ENCODE results near the gene LRRC43.

Gene LRRC43

GRCh38 chr12:122226366-122227125 lies 43.6 kb downstream of the LRRC43 start:
- DNase-seq (ENCODE audit: low read depth), result no peak

GRCh38 chr12:122227341-122227740 lies 44.4 kb downstream of the LRRC43 start:
- no peak for DNase-seq (ENCODE audit: low read depth)

GRCh38 chr12:122228092-122228491 lies 45.2 kb downstream of the LRRC43 start:
- DNase-seq (ENCODE audit: low read depth), result no peak

GRCh38 chr12:122230798-122231197 lies 47.9 kb downstream of the LRRC43 start:
- no peak for DNase-seq (ENCODE audit: low read depth)

DNA sequence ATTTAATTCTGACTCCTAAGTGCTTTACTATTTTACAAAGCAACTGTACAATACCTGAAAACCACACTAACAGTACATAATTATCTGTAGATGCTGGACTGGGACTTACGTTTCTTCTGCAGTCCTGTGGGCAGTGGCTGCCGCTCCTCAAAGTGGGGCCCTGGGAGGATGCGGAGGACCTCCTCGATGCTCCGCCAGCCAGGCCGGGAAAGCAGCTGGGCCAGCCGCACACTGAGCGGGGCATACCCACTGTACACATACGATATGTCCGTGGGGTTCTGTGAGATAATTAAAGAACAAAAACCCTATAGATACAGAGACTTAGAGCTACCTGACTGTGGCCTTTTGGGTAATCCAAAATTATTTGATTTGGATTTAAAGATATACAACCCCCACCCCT lies 49.8 kb downstream of the LRRC43 start:
- no peak for DNase-seq (ENCODE audit: low read depth)

DNA sequence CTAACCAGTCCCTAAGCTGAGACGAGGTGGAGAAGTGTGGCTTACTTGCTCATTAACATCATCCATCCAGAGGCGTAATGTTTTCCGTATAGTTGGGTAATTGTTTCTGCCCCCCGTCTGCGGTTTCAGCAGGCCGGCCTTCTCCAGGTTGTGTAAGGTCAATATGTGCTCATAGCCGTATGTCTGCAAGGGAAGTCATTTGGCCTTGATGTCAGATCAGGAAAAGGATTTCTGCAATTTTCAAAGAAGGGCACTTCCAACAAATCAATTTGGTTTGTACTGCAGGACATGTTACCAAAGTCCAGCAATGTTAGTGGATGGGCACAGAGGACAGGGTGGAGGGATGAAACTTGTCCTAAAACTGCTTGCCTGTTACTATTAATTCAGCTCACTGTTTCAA lies 52.8 kb downstream of the LRRC43 start:
- DNase-seq (ENCODE audit: low read depth), result no peak

- DNase-seq (ENCODE audit: low read depth), result no peak
Observed at GRCh38 chr12:122238861-122239260, 55.9 kb downstream of the LRRC43 start.

DNA sequence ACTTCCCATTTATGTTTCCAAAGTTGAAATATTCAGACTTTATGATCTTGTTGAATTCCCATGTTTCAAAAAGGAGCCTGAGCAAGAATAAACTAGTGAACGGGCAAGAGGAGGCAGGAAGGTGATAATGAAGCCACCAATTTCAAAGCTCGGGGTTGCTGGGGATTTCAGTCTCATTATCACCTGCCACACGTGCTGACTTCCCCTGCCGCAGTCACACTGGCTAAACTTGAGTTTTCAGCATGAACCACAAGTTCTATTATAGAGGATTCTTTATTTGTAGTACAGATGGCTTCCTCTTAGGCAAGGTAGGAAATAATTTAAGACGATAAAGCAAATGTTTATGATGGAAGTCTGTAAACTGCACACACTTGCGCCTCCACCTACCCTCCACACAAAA lies 61.0 kb downstream of the LRRC43 start:
- no peak for DNase-seq (ENCODE audit: low read depth)

DNA sequence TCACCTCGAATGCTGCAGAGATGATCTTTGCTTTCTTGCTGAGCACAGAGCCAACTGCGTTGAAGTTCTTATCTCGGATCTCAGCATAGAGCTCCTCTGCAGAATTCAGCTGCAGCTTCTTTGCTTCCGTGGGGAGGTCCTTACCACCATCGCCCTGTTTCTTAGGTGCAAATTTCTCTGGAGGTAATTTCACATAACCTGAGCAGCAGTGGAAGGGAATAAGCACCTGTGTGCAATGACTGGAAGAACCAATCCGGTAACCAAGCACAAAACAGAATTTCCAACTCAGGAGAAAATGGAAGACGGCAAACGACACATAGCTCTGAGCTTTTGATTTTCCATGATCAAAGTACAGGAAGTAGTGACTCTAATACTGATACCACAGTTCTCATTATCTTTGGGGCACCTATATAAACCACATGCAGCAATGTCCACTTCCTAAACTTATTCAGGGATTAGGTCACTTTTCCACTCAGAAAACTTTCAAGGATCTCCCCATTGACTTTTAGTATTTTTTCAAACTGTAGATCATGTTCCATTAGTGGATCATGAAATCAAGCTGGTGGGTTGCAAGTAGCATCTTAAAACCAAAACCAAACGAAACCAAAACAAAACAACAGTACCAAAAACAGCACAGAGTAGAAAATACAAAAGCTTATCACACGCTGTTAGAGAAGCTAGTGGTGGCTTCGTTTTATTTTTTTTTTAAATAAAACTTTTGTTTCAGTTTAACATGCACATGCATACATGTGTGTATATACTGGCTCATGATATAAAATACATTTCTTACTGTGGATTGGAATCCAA lies 61.8 kb downstream of the LRRC43 start:
- no peak for DNase-seq (ENCODE audit: low read depth)

GRCh38 chr12:122245553-122245952 lies 62.6 kb downstream of the LRRC43 start:
- DNase-seq (ENCODE audit: low read depth), result no peak

DNA sequence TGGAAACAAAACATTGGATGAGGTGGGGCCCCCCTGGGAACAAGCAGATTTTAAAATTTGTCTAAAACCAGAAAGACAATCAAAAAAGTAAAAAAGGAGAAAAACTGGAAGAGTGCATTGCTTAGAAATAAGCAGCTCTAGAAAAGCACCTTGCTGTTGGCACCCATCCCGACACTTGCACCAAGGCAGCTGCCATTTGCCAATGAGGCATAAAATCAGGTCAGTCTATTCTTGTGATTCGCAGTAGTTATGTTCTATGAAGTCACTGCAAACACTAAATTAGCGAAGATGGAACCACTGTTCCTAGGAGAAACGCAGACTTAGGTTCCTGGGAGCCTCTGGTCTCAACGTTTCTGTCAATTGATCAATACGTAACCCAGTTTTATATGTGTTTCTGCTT lies 67.1 kb downstream of the LRRC43 start:
- DNase-seq (ENCODE audit: low read depth), result no peak

DNA sequence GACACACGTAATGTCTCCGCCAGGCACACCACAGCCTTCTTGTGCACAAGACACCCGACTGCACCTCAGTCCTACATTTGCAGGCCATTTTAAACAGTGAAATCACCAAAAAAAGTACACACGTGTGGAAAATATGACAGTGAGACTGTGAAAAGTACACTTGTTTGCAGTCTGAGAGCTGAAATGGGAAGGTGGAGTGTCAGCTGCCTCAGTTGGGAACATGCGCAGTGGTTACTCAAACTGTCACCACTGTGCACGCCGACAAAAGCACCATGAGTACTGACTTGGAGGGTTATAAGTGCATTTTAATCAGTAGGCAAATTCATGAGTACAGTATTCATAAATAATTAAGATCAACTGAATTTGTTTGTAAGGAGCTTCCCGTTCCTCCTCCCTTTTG lies 67.6 kb downstream of the LRRC43 start:
- DNase-seq (ENCODE audit: low read depth), result no peak

Data from activated T-helper 1 cell treated with Interleukin-2 at 50 U/mL for 16 hours (primary cell).